ENCODE results near the gene ATAD3A.
"Not testable (repeated sequence)": the region's sequence is repeated elsewhere in the genome, so short reads cannot be mapped to it uniquely, and the experiment has no call there.

Gene ATAD3A

GRCh38 chr1:1489861-1490260, 22.1 kb upstream of the ATAD3A start:
- DNase-seq (ENCODE audit: low read depth in 2 of 2): no peak

- DNase-seq (ENCODE audit: low read depth in 2 of 2): no peak
Measured at GRCh38 chr1:1490633-1491230, 21.2 kb upstream of the ATAD3A start.

- no peak for DNase-seq (ENCODE audit: low read depth in 2 of 2)
Measured at GRCh38 chr1:1491601-1492000, 20.4 kb upstream of the ATAD3A start.

GRCh38 chr1:1494311-1494710, 17.7 kb upstream of the ATAD3A start:
- DNase-seq (ENCODE audit: low read depth in 2 of 2): not testable (repeated sequence)

- DNase-seq (ENCODE audit: low read depth in 2 of 2): not testable (repeated sequence)
Measured at GRCh38 chr1:1495461-1495975, 16.4 kb upstream of the ATAD3A start.

- DNase-seq (ENCODE audit: low read depth in 2 of 2): peak; percentile 27 to 38
Measured at GRCh38 chr1:1504777-1505365, 7.1 kb upstream of the ATAD3A start.

GRCh38 chr1:1505366-1505798, 6.6 kb upstream of the ATAD3A start:
- DNase-seq (ENCODE audit: low read depth in 2 of 2): not testable (repeated sequence)

- DNase-seq (ENCODE audit: low read depth in 2 of 2): not testable (repeated sequence)
Measured at GRCh38 chr1:1505801-1506200, 6.2 kb upstream of the ATAD3A start.

GRCh38 chr1:1507305-1507704, 4.7 kb upstream of the ATAD3A start:
- no peak for DNase-seq (ENCODE audit: low read depth in 2 of 2)

GRCh38 chr1:1508775-1509464, 3.0 kb upstream of the ATAD3A start:
- DNase-seq (ENCODE audit: low read depth in 2 of 2): not testable (repeated sequence)

GRCh38 chr1:1509465-1509850, 2.5 kb upstream of the ATAD3A start:
- not testable (repeated sequence) for DNase-seq (ENCODE audit: low read depth in 2 of 2)

GRCh38 chr1:1510912-1511532, 940 bp upstream of the ATAD3A start:
- no peak for DNase-seq (ENCODE audit: low read depth in 2 of 2)

- peak in 1 of 2 donors; percentile 8 for DNase-seq (ENCODE audit: low read depth in 2 of 2)
Measured at GRCh38 chr1:1512425-1512824, 463 bp downstream of the ATAD3A start.

GRCh38 chr1:1513675-1514074, 1.7 kb downstream of the ATAD3A start:
- DNase-seq (ENCODE audit: low read depth in 2 of 2): not testable (repeated sequence)

GRCh38 chr1:1514376-1514775, 2.4 kb downstream of the ATAD3A start:
- DNase-seq (ENCODE audit: low read depth in 2 of 2): not testable (repeated sequence)

- not testable (repeated sequence) for DNase-seq (ENCODE audit: low read depth in 2 of 2)
Measured at GRCh38 chr1:1516923-1517322, 5.0 kb downstream of the ATAD3A start.

GRCh38 chr1:1517973-1518620, 6.1 kb downstream of the ATAD3A start:
- DNase-seq (ENCODE audit: low read depth in 2 of 2): no peak

GRCh38 chr1:1518621-1519007, 6.7 kb downstream of the ATAD3A start:
- not testable (repeated sequence) for DNase-seq (ENCODE audit: low read depth in 2 of 2)

GRCh38 chr1:1519805-1520505, 8.0 kb downstream of the ATAD3A start:
- not testable (repeated sequence) for DNase-seq (ENCODE audit: low read depth in 2 of 2)

GRCh38 chr1:1521331-1521730, 9.4 kb downstream of the ATAD3A start:
- no peak for DNase-seq (ENCODE audit: low read depth in 2 of 2)

- DNase-seq (ENCODE audit: low read depth in 2 of 2): not testable (repeated sequence)
Measured at GRCh38 chr1:1522536-1522935, 10.6 kb downstream of the ATAD3A start.

Measured in stimulated activated CD8-positive, alpha-beta memory T cell treated with anti-CD3 and anti-CD28 coated beads, Interleukin-15, amount 100 ng/mL, for 4 hours (primary cell).